ENCODE measurements around the gene HABP4.

The HABP4 gene

DNA sequence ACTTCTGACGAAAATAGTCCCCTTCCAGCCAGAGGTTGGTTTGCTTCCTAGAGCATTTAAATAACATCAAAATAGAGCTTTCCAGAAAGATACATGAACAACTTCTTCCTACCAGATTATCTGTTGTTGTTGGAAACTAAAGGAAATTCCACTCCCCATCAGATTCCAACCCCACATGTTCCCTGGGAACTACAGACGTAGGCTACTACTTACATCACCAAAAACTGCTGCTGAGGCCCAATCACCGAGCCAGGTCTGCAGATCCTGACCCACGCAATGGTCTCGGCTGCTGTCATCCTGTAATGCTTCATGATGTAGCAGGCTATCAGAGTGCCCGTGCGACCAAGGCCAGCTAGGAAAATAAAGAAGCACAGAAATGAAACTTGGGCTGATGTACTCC lies 73.4 kb downstream of the HABP4 start:
- Histone ChIP-seq H3K4me3 (ENCODE audit: low read length) (no peak overlapping the region), H3K4me1 (ENCODE audit: control insufficient read depth, insufficient read depth, low read length) (peaks cover 4% of the 10 kb centered on the region), H3K36me3 (ENCODE audit: control insufficient read depth, insufficient read depth, low read length) (no peaks in the 10 kb centered on the region), H3K9me3 (ENCODE audit: control insufficient read depth, low read length) (no peaks in the 10 kb centered on the region), H3K9ac (ENCODE audit: low read length) (no peak overlapping the region), H3K27me3 (ENCODE audit: control insufficient read depth, insufficient read depth, low read length) (no peaks in the 10 kb centered on the region)

DNA sequence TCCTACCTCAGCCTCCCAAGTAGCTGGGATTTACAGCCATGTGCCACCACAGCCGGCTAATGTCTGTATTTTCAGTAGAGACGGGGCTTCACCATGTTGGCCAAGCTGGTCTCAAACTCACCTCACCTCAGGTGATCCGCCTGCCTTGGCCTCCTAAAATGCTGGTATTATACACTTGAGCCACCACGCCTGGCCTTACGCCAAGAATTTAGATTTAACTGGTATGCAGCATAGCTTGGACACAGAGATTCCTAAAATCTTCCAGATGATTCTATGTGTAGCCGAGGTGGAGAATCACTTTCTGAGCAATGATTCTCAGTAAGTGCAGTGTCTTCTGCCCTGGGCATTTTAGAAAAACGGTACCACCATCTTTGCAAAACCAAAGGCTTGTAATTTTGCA lies 74.1 kb downstream of the HABP4 start:
- Histone ChIP-seq H3K4me3 (ENCODE audit: low read length) (no peak overlapping the region), H3K9ac (ENCODE audit: low read length) (no peak overlapping the region), H3K4me1 (ENCODE audit: control insufficient read depth, insufficient read depth, low read length) (peaks cover 4% of the 10 kb centered on the region), H3K9me3 (ENCODE audit: control insufficient read depth, low read length) (no peaks in the 10 kb centered on the region), H3K36me3 (ENCODE audit: control insufficient read depth, insufficient read depth, low read length) (no peaks in the 10 kb centered on the region), H3K27me3 (ENCODE audit: control insufficient read depth, insufficient read depth, low read length) (no peaks in the 10 kb centered on the region)

GRCh38 chr9:96524764-96525163 lies 74.8 kb downstream of the HABP4 start:
- Histone ChIP-seq H3K9ac (ENCODE audit: low read length) (no peak overlapping the region), H3K4me1 (ENCODE audit: control insufficient read depth, insufficient read depth, low read length) (peaks cover 4% of the 10 kb centered on the region), H3K27me3 (ENCODE audit: control insufficient read depth, insufficient read depth, low read length) (no peaks in the 10 kb centered on the region), H3K4me3 (ENCODE audit: low read length) (no peak overlapping the region), H3K36me3 (ENCODE audit: control insufficient read depth, insufficient read depth, low read length) (no peaks in the 10 kb centered on the region), H3K9me3 (ENCODE audit: control insufficient read depth, low read length) (no peaks in the 10 kb centered on the region)

- H3K4me3 ChIP-seq (ENCODE audit: low read length), result no peak overlapping the region
- no peaks in the 10 kb centered on the region for H3K4me1 ChIP-seq (ENCODE audit: control insufficient read depth, insufficient read depth, low read length)
- H3K27me3 ChIP-seq (ENCODE audit: control insufficient read depth, insufficient read depth, low read length), result no peaks in the 10 kb centered on the region
- no peaks in the 10 kb centered on the region for H3K36me3 ChIP-seq (ENCODE audit: control insufficient read depth, insufficient read depth, low read length)
- H3K9ac ChIP-seq (ENCODE audit: low read length), result no peak overlapping the region
- H3K9me3 ChIP-seq (ENCODE audit: control insufficient read depth, low read length), result no peaks in the 10 kb centered on the region
Observed at GRCh38 chr9:96532173-96532572, 82.2 kb downstream of the HABP4 start.

- Histone ChIP-seq H3K4me1 (ENCODE audit: control insufficient read depth, insufficient read depth, low read length) (no peaks in the 10 kb centered on the region), H3K4me3 (ENCODE audit: low read length) (no peak overlapping the region), H3K36me3 (ENCODE audit: control insufficient read depth, insufficient read depth, low read length) (no peaks in the 10 kb centered on the region), H3K27me3 (ENCODE audit: control insufficient read depth, insufficient read depth, low read length) (no peaks in the 10 kb centered on the region), H3K9ac (ENCODE audit: low read length) (no peak overlapping the region), H3K9me3 (ENCODE audit: control insufficient read depth, low read length) (no peaks in the 10 kb centered on the region)
Observed at GRCh38 chr9:96540106-96540505, 90.1 kb downstream of the HABP4 start.

All from mucosa of stomach (tissue), 1 donor.